Neural progenitor cell (in vitro differentiated cells): ENCODE results near the gene HEMK1. TPM values are rescaled to one million over a fixed set of nuclear protein-coding genes. Genes with fewer than 3 reads are reported as not detected.

Experiments used
- DNase-seq: peaks from one replicate; pipeline ENCODE4 v3.0.0-alpha.2; 2016; ENCODE audit warnings: low spot score
- H2AFZ ChIP-seq: fragments of 200-600 bp; sonication (generic); replicated peaks from 2 replicates; pipeline ENCODE4 v1.6.1; 2016; ENCODE audit warnings: antibody characterized with exemption
- H3F3A ChIP-seq: fragments of 200-600 bp; sonication (generic); 2 replicates; pipeline ENCODE4 v1.6.1; 2016; ENCODE audit warnings: antibody characterized with exemption, low read depth
- H3K27ac ChIP-seq: fragments of 200-600 bp; sonication (generic); 2 replicates; pipeline ENCODE4 v1.5.1; 2016; ENCODE audit warnings: mild to moderate bottlenecking
- H3K27me3 ChIP-seq: fragments of 200-600 bp; sonication (generic); 2 replicates; pipeline ENCODE4 v1.6.1; 2016; ENCODE audit warnings: mild to moderate bottlenecking, moderate library complexity
- H3K36me3 ChIP-seq: fragments of 200-600 bp; sonication (generic); 2 replicates; pipeline ENCODE4 v1.5.1; 2016
- H3K4me1 ChIP-seq: fragments of 200-600 bp; sonication (generic); 2 replicates; pipeline ENCODE4 v1.6.1; 2016; ENCODE audit warnings: mixed run types
- H3K4me2 ChIP-seq: fragments of 200-600 bp; sonication (generic); 2 replicates; pipeline ENCODE4 v1.6.1; 2016
- H3K4me3 ChIP-seq: fragments of 200-600 bp; sonication (generic); 2 replicates; pipeline ENCODE4 v1.5.1; 2016
- H3K79me2 ChIP-seq: fragments of 200-600 bp; sonication (generic); 2 replicates; pipeline ENCODE4 v1.6.1; 2016; ENCODE audit warnings: low read depth
- H3K9ac ChIP-seq: fragments of 200-600 bp; sonication (generic); 2 replicates; pipeline ENCODE4 v1.6.1; 2016
- H3K9me3 ChIP-seq: fragments of 200-600 bp; sonication (generic); 2 replicates; pipeline ENCODE4 v1.5.1; 2016; ENCODE audit warnings: low read depth
- H4K20me1 ChIP-seq: fragments of 200-600 bp; sonication (generic); 2 replicates; pipeline ENCODE4 v1.6.1; 2016; ENCODE audit warnings: low read depth
- H3K27ac Mint-ChIP-seq: 3 replicates; pipeline ENCODE4 v1.8.0; 2021; ENCODE audit warnings: mixed read lengths
- H3K27me3 Mint-ChIP-seq: 2 replicates; pipeline ENCODE4 v1.8.0; 2022; ENCODE audit warnings: low read depth, mild to moderate bottlenecking, inconsistent platforms, moderate library complexity, mixed read lengths; ENCODE audit not compliant: insufficient read depth
- H3K36me3 Mint-ChIP-seq: 3 replicates; pipeline ENCODE4 v1.8.0; 2021; ENCODE audit warnings: mixed read lengths
- H3K4me1 Mint-ChIP-seq: 3 replicates; pipeline ENCODE4 v1.8.0; 2021; ENCODE audit warnings: mixed read lengths
- H3K4me3 Mint-ChIP-seq: 3 replicates; pipeline ENCODE4 v1.8.0; 2021; ENCODE audit warnings: mild to moderate bottlenecking, moderate library complexity, mixed read lengths
- H3K9me3 Mint-ChIP-seq: 3 replicates; pipeline ENCODE4 v1.8.0; 2020; ENCODE audit warnings: mixed read lengths
- CTCF ChIP-seq: fragments of 200-600 bp; sonication (generic); IDR thresholded peaks from 2 replicates; pipeline ENCODE4 v1.5.1; 2017; ENCODE audit warnings: antibody characterized with exemption, mild to moderate bottlenecking
- EZH2 ChIP-seq: fragments of 200-600 bp; sonication (generic); IDR thresholded peaks from 2 replicates; pipeline ENCODE4 v1.6.1; 2017; ENCODE audit warnings: antibody characterized with exemption, mild to moderate bottlenecking, moderate library complexity
- EZH2phosphoT487 ChIP-seq: fragments of 200-600 bp; sonication (generic); IDR thresholded peaks from 2 replicates; pipeline ENCODE4 v1.6.1; 2017; ENCODE audit warnings: antibody characterized with exemption
- total RNA-seq: library from RNA; depleted of rRNA; stranded (reverse); fragments of >200 nt; gene quantifications from 2 replicates; pipeline ENCODE4 v1.2.3, GENCODE V29; 2015; ENCODE audit warnings: low replicate concordance

HEMK1 gene
- total RNA-seq, 1 donor from 2014 or later = 9.3 TPM

GRCh38 chr3:50624634-50625033 is 55.3 kb downstream of the HEMK1 start:
- Mint-ChIP-seq H3K27me3 (peaks cover 4% of the 10 kb centered on the region), H3K27ac (peak overlapping the region; percentile 92), H3K4me3 (peak overlapping the region; percentile 50), H3K9me3 (no peaks in the 10 kb centered on the region), H3K36me3 (peaks cover 13% of the 10 kb centered on the region), H3K4me1 (peaks cover 44% of the 10 kb centered on the region)
- DNase-seq = no peak
- H3K27ac ChIP-seq = peak overlapping the region; percentile 99
- no peaks in the 10 kb centered on the region for H3K9me3 ChIP-seq
- peaks cover 50% of the 10 kb centered on the region for H3K79me2 ChIP-seq
- H3K27me3 ChIP-seq = no peaks in the 10 kb centered on the region
- H3K4me2 ChIP-seq = peak overlapping the region; percentile 80
- no peak overlapping the region for H2AFZ ChIP-seq
- H4K20me1 ChIP-seq = peaks cover 22% of the 10 kb centered on the region
- H3F3A ChIP-seq = peaks cover 30% of the 10 kb centered on the region
- H3K36me3 ChIP-seq = no peaks in the 10 kb centered on the region
- TF ChIP-seq CTCF (no peak), EZH2 (no peak), EZH2phosphoT487 (no peak)
- H3K9ac ChIP-seq = no peak overlapping the region
- H3K4me3 ChIP-seq = no peak overlapping the region
- peaks cover 43% of the 10 kb centered on the region for H3K4me1 ChIP-seq

- H3K27me3 ChIP-seq = no peaks in the 10 kb centered on the region
- peaks cover 30% of the 10 kb centered on the region for H3F3A ChIP-seq
- Mint-ChIP-seq H3K4me1 (peaks cover 41% of the 10 kb centered on the region), H3K27ac (peak overlapping the region; percentile 92), H3K9me3 (no peaks in the 10 kb centered on the region), H3K4me3 (peak overlapping the region; percentile 50), H3K36me3 (peaks cover 10% of the 10 kb centered on the region), H3K27me3 (peaks cover 5% of the 10 kb centered on the region)
- no peak for TF ChIP-seq CTCF
- TF ChIP-seq EZH2phosphoT487 = peak; percentile 44
- peak; percentile 38 for TF ChIP-seq EZH2
- peaks cover 43% of the 10 kb centered on the region for H3K4me1 ChIP-seq
- H3K4me3 ChIP-seq = peak overlapping the region; percentile 30
- DNase-seq = peak; percentile 89
- no peaks in the 10 kb centered on the region for H3K9me3 ChIP-seq
- H3K79me2 ChIP-seq = peaks cover 52% of the 10 kb centered on the region
- H2AFZ ChIP-seq = no peak overlapping the region
- peak overlapping the region; percentile 80 for H3K4me2 ChIP-seq
- peaks cover 22% of the 10 kb centered on the region for H4K20me1 ChIP-seq
- peak overlapping the region; percentile 99 for H3K27ac ChIP-seq
- no peaks in the 10 kb centered on the region for H3K36me3 ChIP-seq
- no peak overlapping the region for H3K9ac ChIP-seq
Measured at GRCh38 chr3:50625231-50626182, 56.2 kb downstream of the HEMK1 start.

GRCh38 chr3:50626401-50626800 is 57.1 kb downstream of the HEMK1 start:
- Histone ChIP-seq H3K4me2 (peak overlapping the region; percentile 80), H3F3A (peaks cover 30% of the 10 kb centered on the region), H3K27me3 (no peaks in the 10 kb centered on the region), H2AFZ (no peak overlapping the region), H3K9me3 (no peaks in the 10 kb centered on the region), H3K4me1 (peaks cover 43% of the 10 kb centered on the region), H3K4me3 (no peak overlapping the region), H3K79me2 (peaks cover 52% of the 10 kb centered on the region), H4K20me1 (peaks cover 22% of the 10 kb centered on the region), H3K9ac (no peak overlapping the region), H3K36me3 (no peaks in the 10 kb centered on the region), H3K27ac (no peak overlapping the region)
- H3K9me3 Mint-ChIP-seq = no peaks in the 10 kb centered on the region
- H3K27ac Mint-ChIP-seq = peak overlapping the region; percentile 79
- DNase-seq = no peak
- no peak overlapping the region for H3K4me3 Mint-ChIP-seq
- TF ChIP-seq EZH2 = no peak
- no peak for TF ChIP-seq EZH2phosphoT487
- TF ChIP-seq CTCF = no peak
- H3K27me3 Mint-ChIP-seq = peaks cover 5% of the 10 kb centered on the region
- peaks cover 7% of the 10 kb centered on the region for H3K36me3 Mint-ChIP-seq
- peaks cover 40% of the 10 kb centered on the region for H3K4me1 Mint-ChIP-seq
